ENCODE measurements around the gene LY6G5B. TPM values are rescaled to one million over a fixed set of nuclear protein-coding genes. Genes with fewer than 3 reads are reported as not detected.

LY6G5B gene
- total RNA-seq, 4 donors from 2014 or later, result 11.4 to 63.7 (median 13.9) TPM

DNA sequence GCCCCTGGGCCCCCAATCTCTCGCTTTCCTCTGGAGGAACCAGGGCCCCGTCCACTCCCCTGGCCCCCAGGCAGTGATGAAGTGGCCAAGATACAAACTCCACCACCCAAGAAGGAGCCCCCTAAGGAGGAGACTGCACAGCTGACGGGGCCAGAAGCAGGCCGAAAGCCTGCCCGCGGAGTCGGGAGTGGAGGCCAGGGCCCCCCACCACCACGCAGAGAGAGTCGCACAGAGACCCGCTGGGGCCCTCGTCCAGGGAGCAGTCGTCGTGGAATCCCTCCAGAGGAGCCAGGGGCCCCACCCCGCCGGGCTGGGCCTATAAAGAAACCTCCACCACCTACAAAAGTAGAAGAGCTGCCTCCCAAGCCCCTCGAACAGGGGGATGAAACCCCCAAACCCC lies 38.6 kb upstream of the LY6G5B start:
- Histone ChIP-seq H3K27me3 (no peaks in the 10 kb centered on the region), H3K36me3 (peaks cover 100% of the 10 kb centered on the region), H3K4me3 (no peak overlapping the region), H3K27ac (no peak overlapping the region), H3K9me3 (no peaks in the 10 kb centered on the region), H3K4me1 (no peaks in the 10 kb centered on the region)
- WGBS, result 80% methylated on average over 2 of the region's 16 CpGs
- TF ChIP-seq, protein P1, sequence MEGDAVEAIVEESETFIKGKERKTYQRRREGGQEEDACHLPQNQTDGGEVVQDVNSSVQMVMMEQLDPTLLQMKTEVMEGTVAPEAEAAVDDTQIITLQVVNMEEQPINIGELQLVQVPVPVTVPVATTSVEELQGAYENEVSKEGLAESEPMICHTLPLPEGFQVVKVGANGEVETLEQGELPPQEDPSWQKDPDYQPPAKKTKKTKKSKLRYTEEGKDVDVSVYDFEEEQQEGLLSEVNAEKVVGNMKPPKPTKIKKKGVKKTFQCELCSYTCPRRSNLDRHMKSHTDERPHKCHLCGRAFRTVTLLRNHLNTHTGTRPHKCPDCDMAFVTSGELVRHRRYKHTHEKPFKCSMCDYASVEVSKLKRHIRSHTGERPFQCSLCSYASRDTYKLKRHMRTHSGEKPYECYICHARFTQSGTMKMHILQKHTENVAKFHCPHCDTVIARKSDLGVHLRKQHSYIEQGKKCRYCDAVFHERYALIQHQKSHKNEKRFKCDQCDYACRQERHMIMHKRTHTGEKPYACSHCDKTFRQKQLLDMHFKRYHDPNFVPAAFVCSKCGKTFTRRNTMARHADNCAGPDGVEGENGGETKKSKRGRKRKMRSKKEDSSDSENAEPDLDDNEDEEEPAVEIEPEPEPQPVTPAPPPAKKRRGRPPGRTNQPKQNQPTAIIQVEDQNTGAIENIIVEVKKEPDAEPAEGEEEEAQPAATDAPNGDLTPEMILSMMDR (IDR thresholded peaks at IDR 0.05), result no peak
- TF ChIP-seq POLR2A (IDR thresholded peaks at IDR 0.05), result no peak
- TF ChIP-seq POLR2AphosphoS5 (IDR thresholded peaks at IDR 0.05), result no peak
- TF ChIP-seq EP300 (IDR thresholded peaks at IDR 0.05), result no peak
- DNase-seq (ENCODE audit: low spot score in 2 of 2), result no peak

DNA sequence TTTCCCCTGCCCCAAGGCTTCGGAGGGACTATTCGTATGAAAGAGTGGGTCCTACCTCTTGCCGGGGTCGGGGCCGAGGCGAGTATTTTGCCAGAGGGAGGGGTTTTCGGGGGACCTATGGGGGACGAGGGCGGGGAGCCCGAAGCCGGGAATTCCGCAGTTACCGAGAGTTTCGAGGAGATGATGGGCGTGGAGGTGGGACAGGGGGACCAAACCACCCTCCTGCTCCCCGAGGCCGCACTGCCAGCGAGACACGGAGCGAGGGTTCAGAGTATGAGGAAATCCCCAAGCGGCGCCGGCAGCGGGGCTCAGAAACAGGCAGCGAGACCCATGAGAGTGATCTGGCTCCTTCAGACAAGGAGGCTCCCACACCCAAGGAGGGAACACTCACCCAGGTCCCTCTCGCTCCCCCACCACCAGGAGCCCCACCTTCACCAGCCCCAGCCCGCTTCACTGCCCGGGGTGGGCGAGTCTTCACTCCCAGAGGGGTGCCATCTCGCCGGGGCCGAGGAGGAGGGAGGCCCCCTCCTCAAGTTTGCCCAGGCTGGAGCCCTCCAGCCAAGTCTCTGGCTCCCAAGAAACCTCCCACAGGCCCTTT lies 38.0 kb upstream of the LY6G5B start:
- no peak for DNase-seq (ENCODE audit: low spot score in 2 of 2)
- TF ChIP-seq POLR2A (IDR thresholded peaks at IDR 0.05), result no peak
- TF ChIP-seq EP300 (IDR thresholded peaks at IDR 0.05), result no peak
- no peak for TF ChIP-seq POLR2AphosphoS5 (IDR thresholded peaks at IDR 0.05)
- TF ChIP-seq, protein P1 (IDR thresholded peaks at IDR 0.05), result no peak
- H3K27me3 ChIP-seq, result no peaks in the 10 kb centered on the region
- H3K4me3 ChIP-seq, result no peak overlapping the region
- no peaks in the 10 kb centered on the region for H3K9me3 ChIP-seq
- 82% methylated on average over 27 of the region's 32 CpGs for WGBS
- no peak overlapping the region for H3K27ac ChIP-seq
- H3K4me1 ChIP-seq, result no peaks in the 10 kb centered on the region
- H3K36me3 ChIP-seq, result peaks cover 100% of the 10 kb centered on the region

DNA sequence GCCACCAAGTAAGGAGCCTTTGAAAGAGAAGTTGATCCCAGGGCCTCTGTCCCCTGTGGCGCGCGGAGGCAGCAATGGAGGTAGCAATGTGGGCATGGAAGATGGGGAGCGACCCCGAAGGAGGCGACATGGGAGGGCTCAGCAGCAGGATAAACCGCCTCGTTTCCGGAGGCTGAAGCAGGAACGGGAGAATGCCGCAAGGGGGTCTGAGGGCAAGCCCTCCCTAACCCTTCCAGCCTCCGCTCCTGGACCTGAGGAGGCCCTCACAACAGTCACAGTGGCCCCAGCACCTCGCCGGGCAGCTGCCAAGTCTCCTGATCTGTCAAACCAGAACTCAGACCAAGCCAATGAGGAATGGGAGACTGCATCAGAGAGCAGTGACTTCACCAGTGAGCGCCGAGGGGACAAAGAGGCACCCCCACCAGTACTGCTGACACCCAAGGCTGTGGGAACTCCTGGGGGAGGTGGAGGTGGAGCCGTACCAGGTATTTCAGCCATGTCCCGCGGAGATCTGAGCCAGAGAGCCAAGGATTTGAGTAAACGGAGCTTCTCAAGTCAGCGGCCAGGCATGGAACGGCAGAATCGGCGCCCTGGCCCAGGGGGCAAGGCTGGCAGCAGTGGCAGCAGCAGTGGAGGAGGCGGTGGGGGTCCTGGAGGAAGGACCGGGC lies 37.4 kb upstream of the LY6G5B start:
- Histone ChIP-seq H3K4me1 (no peaks in the 10 kb centered on the region), H3K4me3 (no peak overlapping the region), H3K27ac (no peak overlapping the region), H3K27me3 (no peaks in the 10 kb centered on the region), H3K9me3 (no peaks in the 10 kb centered on the region), H3K36me3 (peaks cover 100% of the 10 kb centered on the region)
- 92% methylated on average over 21 of the region's 26 CpGs for WGBS
- DNase-seq (ENCODE audit: low spot score in 2 of 2), result no peak
- TF ChIP-seq EP300 (IDR thresholded peaks at IDR 0.05) (no peak), POLR2AphosphoS5 (IDR thresholded peaks at IDR 0.05) (no peak), POLR2A (IDR thresholded peaks at IDR 0.05) (no peak)
- TF ChIP-seq, protein P1 (IDR thresholded peaks at IDR 0.05), result no peak

DNA sequence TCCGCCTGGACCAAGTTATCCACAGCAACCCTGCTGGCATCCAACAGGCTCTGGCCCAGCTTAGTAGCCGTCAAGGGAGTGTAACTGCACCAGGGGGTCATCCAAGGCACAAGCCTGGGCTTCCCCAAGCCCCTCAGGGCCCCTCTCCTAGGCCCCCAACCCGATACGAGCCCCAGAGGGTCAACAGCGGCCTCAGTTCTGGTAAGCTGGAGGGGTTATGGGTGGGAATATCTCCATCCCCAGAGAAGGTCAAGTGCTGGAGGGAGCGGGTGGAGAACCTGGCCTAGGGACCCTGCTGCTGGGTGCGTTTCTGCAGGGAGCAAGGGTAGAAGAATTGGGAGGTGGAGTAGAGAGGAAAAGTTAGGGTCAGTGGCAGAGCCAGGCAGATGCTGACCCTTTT lies 36.3 kb upstream of the LY6G5B start:
- H3K36me3 ChIP-seq, result peaks cover 100% of the 10 kb centered on the region
- 90% methylated on average over 6 of the region's 7 CpGs for WGBS
- H3K4me1 ChIP-seq, result no peaks in the 10 kb centered on the region
- H3K9me3 ChIP-seq, result no peaks in the 10 kb centered on the region
- no peak for DNase-seq (ENCODE audit: low spot score in 2 of 2)
- H3K27me3 ChIP-seq, result no peaks in the 10 kb centered on the region
- H3K4me3 ChIP-seq, result no peak overlapping the region
- TF ChIP-seq POLR2AphosphoS5 (IDR thresholded peaks at IDR 0.05) (no peak), POLR2A (IDR thresholded peaks at IDR 0.05) (no peak)
- TF ChIP-seq, protein P1 (IDR thresholded peaks at IDR 0.05), result no peak
- H3K27ac ChIP-seq, result no peak overlapping the region

DNA sequence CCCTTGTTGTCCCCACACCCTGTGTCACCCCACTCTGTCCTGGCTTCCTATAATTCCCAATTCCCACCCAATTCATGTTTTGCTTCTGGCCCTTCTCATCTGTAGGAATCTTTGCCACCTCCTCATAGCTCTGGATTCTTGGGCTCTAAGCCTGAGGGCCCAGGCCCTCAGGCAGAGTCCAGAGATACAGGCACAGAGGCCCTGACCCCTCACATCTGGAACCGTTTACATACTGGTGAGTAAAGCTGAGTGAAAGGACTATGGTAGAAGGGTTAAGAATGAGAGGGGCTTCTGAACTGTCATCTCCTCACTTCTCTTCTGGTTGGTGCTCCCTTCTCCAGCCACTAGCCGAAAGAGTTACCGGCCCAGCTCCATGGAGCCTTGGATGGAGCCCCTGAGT lies 35.6 kb upstream of the LY6G5B start:
- TF ChIP-seq EP300 (IDR thresholded peaks at IDR 0.05), result no peak
- TF ChIP-seq, protein P1 (IDR thresholded peaks at IDR 0.05), result no peak
- no peak for TF ChIP-seq POLR2AphosphoS5 (IDR thresholded peaks at IDR 0.05)
- no peak for TF ChIP-seq POLR2A (IDR thresholded peaks at IDR 0.05)
- H3K9me3 ChIP-seq, result no peaks in the 10 kb centered on the region
- no peak overlapping the region for H3K4me3 ChIP-seq
- WGBS, result 96% methylated on average over 3 of the region's 3 CpGs
- no peaks in the 10 kb centered on the region for H3K4me1 ChIP-seq
- peaks cover 99% of the 10 kb centered on the region for H3K36me3 ChIP-seq
- DNase-seq (ENCODE audit: low spot score in 2 of 2), result no peak
- no peak overlapping the region for H3K27ac ChIP-seq
- H3K27me3 ChIP-seq, result no peaks in the 10 kb centered on the region

All from suprapubic skin (tissue), 4 donors.